Epidermal melanocyte (primary cell): Measurements from ENCODE around the gene OR8D2.
"Not testable (repeated sequence)": the region's sequence is repeated elsewhere in the genome, so short reads cannot be mapped to it uniquely, and the experiment has no call there.

ENCODE experiments used
- DNase-seq: peaks from one replicate; pipeline ENCODE4 v3.0.0; 2011; ENCODE audit warnings: low spot score; ENCODE audit not compliant: insufficient read length

The OR8D2 gene

DNA sequence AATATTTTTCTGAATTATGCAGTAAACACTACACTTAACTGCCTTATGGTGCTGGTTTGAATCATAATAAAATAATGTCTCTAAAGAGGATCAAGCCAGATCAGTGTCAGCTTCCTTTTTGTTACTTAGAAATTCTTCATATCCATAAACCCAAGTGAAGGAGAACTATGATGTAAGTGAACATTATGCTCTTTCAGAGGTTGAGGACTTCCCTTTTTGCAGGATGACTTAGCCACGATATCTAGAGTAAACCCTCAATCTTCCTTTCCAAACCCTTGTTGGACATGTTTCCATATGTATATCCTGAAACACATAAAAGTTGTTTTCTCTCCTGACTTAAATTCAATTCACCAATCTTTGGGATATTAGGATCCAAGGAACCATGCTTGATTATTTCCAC lies 25.3 kb downstream of the OR8D2 start:
- no peak for DNase-seq

DNA sequence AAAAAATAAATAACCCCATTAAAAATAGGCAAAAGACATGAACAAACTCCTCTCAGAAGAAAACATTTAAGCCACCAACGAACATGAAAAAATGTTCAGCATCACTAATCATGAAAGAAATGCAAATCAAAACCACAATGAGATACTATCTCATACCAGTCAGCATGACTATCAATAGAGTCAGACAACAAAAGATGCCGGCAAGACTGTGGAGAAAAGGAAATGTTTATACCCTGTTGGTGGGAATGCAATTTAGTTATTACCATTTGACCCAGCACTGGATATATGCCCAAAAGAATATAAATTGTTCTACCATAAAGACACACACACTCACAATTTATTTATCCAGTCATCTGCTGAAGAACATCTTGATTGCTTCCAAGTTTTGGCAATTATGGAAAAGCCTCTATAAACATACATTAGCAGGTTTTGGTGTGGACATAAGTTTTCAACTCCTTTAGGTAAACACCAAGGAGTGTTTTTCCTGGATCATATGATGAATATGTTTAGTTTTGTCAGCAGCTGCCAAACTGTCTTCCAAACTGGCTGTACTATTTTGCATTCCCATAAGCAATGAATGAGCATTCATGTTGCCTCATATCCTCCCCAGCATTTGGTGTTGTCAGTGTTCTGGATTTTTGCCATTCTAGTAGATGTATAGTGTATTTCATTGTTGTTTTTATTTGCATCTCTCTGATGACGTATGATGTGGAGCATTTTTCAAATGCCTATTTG lies 34.2 kb downstream of the OR8D2 start:
- no peak for DNase-seq

DNA sequence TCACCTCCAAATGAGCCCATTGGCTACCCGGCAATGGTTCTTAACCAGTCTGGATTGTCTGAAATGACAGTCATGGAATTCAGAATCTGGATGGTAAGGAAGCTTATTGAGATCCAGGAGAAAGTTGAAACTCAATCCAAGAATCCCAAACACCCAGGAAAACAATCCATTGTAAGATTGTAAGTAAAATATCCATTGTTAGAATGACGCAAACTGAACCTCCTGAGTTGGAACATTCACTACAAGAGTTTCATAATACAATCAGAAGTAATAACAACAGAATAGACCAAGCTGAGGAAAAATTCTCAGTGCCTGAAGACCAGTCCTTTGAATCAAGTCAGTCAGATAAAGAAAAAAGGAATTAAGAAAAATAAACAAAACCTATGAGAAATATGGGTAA lies 41.7 kb downstream of the OR8D2 start:
- DNase-seq = no peak

DNA sequence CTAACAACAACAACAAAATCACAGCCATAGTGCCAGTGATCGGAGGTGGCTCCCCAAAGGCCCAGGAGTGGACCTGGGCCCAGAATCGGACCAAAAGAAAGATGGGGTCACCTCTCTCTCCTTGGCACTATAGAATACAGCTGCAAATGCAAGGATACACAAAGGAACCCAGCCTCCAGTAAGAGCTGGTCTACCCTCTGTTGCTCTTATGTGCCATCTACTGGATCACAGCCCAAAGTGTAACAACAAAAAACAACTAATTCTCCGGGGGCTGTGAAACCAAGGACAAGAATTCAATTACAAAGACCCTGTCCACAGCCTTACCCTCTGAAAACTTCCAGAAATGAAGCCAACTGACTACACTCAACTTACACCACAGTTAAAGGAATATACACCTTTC lies 42.2 kb downstream of the OR8D2 start:
- no peak for DNase-seq

DNA sequence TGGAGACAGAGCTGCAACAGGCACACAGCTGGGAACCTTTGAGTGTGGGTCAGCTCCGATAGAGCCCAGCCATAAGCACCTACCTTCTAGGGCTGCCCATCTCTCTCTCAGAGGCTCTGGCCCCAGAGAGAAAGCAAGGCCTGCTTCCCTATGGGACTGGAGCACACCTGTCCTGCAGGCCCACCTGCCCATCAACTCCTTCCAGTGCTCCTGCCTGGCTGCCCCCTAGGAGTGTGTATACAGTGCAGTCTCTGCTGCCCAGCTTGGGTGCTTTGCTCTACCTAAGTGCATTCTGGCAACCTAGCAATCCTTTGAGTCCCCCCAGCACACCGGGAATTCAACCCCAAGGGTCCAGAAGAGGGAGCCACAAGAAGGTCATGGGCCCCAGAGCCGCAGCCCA lies 42.8 kb downstream of the OR8D2 start:
- no peak for DNase-seq

DNA sequence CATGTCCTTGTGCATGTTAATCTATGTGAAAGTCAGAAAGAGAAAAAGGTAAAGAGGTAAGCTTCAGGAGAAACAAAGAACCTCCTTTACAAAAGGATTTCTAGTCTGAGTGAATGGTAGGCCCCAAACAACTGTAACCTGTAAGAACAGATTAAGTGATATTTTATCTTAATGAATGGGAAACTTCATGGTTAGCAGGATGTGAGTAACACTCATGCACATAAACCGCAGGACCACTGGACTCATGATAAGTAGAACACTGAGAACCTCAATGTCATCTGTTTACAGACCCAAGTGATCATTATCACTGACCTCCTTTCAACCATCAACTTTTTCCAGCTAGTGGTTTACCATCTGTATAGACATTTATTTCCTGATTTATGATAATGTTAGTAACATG lies 43.9 kb downstream of the OR8D2 start:
- no peak for DNase-seq

DNA sequence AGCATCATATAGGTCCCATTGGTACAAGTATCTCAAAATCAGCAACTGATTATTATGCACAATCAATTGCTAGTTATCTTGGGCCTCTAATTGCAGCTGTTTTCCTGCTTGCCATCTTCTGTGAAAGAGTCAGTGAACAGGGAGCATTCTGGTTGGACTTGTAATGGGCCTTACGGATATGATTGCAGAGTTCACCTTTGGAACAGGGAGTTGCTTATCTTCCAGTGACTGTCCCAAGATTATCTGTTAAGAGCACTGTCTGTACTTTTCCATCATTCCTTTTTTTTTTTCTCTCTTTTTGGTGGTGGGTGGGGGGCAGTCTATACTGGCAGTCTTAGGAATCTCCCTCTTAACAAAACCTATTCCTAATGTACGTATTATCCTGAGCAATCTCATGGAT lies 46.0 kb downstream of the OR8D2 start:
- no peak for DNase-seq

DNA sequence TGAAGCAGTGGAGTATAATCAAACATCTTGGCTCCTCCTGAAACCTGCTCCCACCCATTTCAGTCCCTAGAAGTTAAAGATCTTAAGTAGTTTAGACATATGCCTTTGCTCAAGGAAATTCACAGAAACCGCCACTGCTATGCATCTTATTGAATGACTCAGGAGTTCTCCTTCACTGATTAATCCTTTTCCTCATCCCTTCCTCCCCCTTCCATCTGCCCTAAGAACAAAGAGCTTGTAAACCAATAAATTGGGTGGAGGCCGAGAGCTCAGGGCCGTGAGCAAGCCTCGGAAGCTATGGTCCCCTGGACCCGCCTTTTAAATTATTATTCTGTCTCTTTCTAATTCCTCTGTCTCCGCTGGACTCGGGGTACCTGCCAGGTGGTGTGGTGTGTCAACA lies 49.1 kb downstream of the OR8D2 start:
- DNase-seq = not testable (repeated sequence)
